ENCODE data around the gene LPIN1.

Gene LPIN1

DNA sequence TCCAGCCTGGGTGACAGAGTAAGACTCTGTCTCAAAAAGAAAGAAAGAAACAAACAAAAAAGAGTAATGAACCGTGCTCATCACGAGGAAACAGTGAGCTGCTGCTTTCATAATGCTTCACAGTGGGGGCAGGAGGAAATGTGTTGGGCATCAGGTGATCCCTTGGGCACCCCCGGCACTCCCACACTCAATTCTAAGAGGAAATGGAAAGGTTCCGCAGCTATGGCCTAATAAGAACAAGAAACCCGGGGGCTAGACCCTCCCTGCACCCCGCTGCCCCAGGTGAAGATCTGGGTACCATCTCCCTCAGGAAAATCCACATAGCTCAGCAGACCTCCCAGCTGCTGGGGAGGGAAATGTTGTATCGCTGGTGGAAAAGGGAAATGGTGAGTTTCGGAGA is 118.9 kb downstream of the LPIN1 start:
- no peak for DNase-seq (ENCODE audit: low read depth, low spot score)

DNA sequence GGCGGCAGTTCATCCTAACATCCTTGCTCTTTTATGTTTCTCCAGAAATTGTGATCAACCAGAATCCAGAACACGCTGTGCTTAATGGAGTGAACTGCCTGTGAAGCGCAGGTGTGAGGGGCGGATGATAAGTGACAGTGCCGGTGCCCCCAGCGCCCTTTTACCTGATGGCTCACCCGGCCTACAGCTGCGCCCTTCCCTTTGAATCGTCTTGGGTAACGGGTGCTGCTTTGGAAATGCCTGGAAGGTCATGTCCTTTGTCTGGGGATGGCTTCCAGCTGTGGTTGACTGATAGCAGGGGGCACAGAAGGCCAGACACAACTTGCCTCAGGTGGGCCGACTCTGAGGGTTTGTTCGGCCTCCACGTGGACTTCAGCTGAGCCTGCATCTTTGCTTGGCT is 119.4 kb downstream of the LPIN1 start:
- no peak for DNase-seq (ENCODE audit: low read depth, low spot score)

DNA sequence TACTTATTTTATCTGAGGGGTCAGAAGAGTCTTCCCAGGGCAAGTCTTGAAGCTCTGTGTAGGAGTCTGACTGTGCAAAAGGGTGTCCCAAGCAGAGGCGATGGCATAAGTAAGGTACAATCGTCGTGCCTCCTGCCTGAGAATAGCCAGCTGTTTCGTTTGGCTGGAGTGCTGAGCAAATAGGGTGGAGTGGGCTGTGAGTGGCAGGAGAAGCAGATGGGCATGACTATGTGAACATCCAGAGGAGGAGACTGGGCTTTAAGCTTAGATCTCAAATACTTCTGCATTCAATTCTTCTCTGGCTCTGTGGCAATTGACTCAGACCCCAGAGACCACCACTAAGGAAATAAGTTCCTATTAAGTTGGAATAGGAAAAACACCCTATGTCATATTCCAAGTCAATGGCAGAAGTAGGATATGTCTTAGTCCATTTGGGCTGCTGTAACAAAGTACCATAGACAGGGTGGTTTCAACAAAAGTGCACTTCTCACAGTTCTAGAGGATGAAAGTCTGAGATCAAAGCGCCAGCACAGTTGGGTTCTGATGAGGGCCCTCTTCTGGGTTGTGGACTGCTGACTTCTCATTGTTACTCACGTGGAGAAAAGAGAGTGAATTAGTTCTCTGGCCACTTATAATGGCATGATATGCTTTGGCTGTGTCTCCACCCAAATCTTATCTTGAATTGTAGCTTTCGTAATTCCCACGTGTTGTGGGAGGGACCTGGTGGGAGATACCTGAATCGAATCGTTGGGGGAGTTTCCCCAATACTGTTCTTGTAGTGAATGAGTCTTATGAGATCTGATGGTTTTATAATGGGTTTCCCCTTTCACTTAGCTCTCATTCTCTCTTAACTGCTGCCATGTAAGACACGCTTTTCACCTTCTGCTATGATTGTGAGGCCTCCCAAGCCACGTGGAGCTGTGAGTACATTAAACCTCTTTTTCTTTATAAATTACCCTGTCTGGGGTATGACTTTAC is 120.2 kb downstream of the LPIN1 start:
- DNase-seq (ENCODE audit: low read depth, low spot score), result no peak

DNA sequence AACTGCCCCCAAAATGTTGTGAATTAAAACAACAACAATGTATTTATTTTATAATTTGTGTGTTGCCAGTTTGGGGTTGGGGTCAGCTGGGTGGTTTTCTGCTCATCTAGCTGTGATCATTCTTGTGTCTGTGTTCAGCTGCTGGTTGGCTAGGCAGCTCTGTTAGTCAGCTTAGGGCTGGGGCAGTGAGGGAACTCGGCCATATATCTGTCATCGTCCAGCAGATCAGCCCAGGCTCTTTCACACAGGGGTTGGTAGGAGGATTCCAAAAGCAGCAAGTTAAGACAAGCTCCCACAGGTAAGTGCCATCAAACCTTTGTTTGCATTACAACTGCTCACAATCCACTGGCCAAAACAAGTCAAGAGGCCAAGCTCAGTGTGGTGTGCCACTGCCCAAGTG is 121.5 kb downstream of the LPIN1 start:
- DNase-seq (ENCODE audit: low read depth, low spot score), result no peak

DNA sequence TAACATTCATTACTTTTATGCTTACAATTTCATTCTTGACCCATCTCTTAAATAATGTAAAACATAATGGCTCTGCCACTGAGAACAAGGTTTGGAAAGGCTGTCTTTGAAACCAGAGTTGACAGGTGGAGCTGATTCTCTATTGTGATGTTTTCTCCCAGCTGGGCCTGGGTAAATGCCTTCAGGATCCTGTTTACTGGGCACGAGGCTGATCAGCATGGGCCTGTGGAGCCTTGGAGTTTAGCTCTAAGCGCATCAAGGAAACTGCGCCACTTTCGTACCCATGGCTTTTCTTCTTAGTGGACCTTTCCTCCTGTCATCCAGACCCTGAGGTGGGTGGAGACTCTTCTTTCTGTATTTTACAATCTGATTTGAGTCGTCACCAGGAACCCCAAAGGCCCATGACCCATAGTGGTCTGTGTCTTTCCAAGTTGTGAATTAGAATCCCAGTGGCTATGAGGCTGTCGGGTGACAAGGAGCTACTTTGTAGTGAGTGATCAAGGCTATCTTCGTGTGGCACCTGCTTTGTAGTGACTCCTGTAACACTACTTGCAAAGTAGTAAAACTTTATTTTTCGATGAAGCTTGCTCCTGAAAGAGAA is 123.1 kb downstream of the LPIN1 start:
- DNase-seq (ENCODE audit: low read depth, low spot score), result no peak

DNA sequence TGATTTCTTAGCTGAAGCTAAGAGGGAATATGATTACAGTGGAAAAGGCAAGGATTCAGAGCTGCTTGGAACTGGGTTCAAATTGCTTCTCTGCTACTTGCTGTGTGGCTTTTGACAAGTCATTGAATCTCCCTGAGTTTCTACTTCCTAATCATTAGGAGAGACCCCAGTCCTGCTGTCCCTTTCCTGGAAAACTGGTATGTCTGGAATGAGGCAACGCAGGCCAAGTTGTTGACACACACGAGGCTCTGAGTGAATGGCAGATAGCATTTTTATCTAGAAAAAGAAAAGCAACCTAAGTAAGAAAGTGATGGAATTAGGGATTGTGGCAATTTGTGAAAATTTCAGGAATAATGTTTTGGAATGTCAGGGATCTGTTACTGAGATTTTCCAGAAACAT is 123.6 kb downstream of the LPIN1 start:
- DNase-seq (ENCODE audit: low read depth, low spot score), result no peak

DNA sequence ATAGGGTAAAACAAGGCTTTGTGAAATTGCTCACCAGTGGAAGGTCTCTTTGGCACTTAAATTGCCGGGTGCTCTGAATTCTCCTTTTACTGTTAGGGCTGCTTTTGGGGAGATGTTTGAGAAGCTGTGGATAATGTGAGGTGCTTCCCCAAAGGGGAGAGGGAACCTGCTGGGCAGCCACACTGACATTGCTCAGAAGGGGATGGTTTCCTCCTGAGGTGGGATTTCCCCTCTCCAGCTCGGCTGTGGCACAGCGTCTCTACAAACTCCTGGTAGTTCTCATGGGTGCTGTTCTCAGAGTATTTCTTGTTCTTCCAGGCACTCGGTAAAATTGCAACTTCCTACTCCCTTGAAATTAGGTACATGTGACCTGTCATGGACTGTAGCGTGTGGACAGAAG is 124.2 kb downstream of the LPIN1 start:
- no peak for DNase-seq (ENCODE audit: low read depth, low spot score)

DNA sequence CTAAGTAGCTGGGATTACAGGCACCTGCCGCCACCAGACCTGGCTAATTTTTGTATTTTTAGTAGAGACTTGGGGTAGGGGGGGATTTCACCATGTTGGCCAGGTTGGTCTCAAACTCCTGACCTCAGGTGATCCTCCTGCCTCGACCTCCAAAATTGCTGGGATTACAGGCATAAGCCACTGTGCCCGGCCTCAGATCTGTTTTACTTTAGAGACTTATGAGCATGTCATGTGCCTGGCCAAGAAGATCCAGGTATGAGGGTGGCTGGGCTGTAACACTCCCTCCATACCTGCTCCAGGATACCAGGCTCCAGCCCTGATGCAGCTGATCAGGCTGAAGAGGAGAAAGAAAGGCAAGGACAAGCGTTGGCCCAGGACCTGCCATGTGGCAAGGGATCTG is 125.0 kb downstream of the LPIN1 start:
- no peak for DNase-seq (ENCODE audit: low read depth, low spot score)

DNA sequence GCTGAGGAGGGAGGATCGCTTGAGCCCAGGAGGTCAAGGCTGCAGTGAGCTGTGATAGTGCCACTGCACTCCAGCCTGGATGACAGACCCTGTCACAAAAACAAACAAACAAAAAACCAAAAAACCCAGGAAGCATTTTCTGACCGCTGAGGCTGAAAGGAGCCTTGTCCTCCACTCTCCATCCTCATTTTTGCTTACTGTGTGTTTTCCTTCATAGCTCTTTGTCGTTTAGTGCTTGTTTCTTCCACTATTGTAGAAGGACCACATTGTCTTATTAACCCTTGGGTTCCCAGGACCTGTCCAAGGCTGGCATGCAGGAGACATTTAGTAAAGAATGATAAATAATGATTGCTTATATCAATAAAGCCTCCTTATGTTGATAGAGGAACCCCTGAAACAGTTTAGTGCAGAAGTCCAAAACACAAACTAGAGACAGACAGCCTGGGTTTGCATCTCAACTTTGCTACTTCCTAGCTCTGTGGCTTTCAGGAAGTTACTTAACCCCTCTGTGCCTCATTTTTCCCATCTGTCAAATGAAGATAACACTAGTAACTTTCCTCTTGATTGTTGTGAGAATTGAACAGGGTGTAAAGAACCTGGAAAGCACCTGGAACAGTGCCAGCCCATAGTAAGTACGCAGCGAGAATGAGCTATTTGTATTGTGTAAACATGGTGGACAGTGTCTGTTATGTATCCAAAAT is 126.0 kb downstream of the LPIN1 start:
- DNase-seq (ENCODE audit: low read depth, low spot score), result no peak

DNA sequence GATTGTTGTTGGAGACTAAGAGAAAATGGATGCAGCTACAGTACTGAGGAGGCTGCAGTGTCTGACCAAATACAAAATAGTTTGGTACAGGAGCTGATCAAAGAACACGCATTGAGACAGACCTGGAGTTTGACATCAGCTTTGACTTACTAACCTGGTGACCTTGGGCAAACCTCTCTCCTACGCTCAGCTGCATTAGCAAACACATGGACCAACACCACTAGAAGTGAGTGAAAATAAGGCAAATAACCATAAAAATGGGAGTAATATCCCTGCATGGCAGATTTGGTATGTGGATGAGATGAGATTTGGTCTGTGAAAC is 126.5 kb downstream of the LPIN1 start:
- DNase-seq (ENCODE audit: low read depth, low spot score), result no peak

DNA sequence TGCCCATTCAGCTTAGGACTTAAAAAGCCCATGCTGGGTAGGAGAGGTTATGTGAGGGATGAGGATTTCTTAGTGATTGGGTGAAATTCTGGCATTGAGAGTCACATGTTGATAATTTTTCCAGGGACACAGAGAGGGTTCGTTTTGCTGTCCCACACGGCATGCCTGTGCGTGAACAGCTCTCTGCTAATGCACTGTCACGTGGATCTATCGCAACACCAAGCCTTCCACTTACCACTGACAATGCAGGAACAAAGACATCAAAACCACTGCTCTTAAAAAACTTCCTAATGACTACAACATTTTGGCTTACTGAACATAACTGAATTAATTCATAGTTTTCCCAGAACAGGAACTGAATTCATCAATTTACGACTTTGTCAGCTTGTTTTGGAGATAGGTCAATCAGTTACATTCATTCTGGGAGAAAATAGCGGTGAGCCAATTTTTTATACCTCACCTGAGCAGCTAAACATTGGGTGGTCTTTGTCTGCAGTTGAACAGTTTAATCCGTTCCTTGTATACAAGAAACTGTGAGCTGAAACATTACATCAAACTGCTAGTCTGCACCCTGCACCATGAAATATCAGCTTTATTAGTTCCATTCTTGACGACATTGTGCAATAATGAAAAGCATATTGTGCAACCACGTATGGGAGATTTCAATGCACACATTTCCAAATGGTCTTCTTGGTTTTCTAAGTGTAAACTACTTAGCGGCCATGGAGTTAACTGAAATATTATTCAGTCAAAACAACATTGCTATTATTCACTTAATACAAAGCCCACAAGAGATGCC is 127.1 kb downstream of the LPIN1 start:
- no peak for DNase-seq (ENCODE audit: low read depth, low spot score)

DNA sequence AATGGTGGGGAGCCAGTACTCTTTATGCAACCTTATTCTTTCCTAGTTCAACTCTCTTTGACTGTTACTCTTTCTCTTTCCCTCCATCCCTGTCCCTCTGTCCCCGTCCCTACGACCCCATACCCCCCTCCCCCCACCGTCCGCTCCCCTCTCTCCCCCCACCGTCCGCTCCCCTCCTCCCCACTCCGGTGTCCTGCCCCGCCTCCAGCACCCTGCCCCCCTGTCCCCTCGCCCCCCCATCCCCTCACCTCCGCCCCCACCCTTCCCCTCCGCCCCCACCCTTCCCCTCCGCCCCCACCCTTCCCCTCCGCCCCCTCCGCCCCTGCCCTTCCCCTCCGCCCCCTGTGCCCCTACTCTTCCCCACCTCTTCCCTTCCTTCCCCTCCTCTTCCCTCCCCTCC is 128.4 kb downstream of the LPIN1 start:
- no peak for DNase-seq (ENCODE audit: low read depth, low spot score)

DNA sequence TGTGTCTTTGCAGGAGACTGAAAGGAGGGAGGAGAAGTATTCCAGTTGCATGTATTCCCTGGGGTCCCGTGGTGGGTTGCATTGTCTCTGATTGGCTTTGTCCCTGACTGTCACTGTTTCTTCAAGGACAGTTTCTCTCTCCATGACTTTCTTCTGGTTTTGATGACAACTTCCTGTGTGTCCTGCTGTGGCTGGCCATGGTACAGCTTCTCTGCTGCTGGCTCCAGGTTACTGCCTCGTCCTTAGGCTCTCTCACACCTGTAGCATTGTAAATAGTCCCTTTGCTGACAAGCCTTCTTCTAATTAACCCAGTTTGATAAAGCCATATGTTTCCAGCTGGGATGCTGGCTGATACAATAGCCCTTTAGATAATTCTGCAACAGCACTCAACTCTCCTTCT is 129.0 kb downstream of the LPIN1 start:
- no peak for DNase-seq (ENCODE audit: low read depth, low spot score)

DNA sequence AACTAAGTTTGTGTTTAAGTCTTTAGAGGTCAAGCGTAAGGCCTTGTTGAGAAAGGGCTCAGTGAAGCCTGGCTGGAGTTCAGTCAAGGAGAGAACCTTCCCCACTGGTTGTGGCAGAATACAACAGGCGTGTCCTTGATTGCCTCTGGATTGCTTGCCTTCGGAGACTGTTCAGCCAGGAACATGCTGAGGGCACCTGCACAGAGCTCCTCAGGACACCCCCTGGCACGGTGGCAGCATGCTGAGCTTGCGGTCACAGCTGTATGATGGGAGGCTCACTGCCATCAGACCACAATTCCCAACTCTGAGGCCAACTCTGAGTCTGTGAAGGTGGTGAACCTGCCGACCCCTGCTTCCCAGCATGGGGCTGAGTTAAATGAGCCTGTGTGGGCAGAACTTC is 130.0 kb downstream of the LPIN1 start:
- DNase-seq (ENCODE audit: low read depth, low spot score), result no peak

DNA sequence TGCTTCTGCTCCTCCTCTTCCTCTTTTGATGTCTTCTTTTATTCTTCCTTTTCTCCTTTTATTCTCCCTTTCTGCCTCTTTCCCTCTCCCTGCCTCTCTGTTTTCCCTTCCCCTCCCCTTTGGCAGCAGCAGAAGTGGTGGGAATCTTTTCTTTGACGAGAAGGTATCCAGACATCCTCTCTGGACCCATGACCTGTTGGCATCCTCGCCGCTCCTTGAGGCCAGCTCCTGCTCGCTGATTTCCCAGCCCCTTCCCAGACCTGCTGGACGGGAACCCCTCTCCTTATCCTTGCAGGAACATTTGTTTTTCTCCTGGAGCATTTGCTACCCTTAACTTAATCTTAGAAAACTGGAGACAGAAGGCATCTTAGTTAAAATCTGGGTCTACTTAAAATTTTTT is 130.5 kb downstream of the LPIN1 start:
- DNase-seq (ENCODE audit: low read depth, low spot score), result no peak
